Left renal pelvis (tissue), 4 donors: ENCODE measurements around the gene HMX1. TPM values are rescaled to one million over a fixed set of nuclear protein-coding genes. Genes with fewer than 3 reads are reported as not detected.

ENCODE experiments used
- DNase-seq, 4 donors: peaks; one replicate each; pipeline ENCODE4 v3.0.0-alpha.2; 2013; ENCODE audit warnings: low read depth in 4 of 4, low spot score in 3 of 4
- polyA plus RNA-seq, 4 donors: library from polyadenylated mRNA; unstranded; fragments of 120-200 nt; gene quantifications; one replicate each; pipeline ENCODE4 v1.2.1, GENCODE V29; 2013; ENCODE audit not compliant: insufficient read length in 4 of 4

Gene HMX1
- polyA plus RNA-seq, 4 donors, result 0.09 TPM; not detected in 3

GRCh38 chr4:8857766-8858700 is 13.6 kb downstream of the HMX1 start:
- DNase-seq, result no peak

GRCh38 chr4:8856835-8857621 is 14.6 kb downstream of the HMX1 start:
- DNase-seq, result no peak

GRCh38 chr4:8855818-8856245 is 15.8 kb downstream of the HMX1 start:
- DNase-seq, result no peak

GRCh38 chr4:8854931-8855330 is 16.7 kb downstream of the HMX1 start:
- no peak for DNase-seq

GRCh38 chr4:8854016-8854415 is 17.6 kb downstream of the HMX1 start:
- no peak for DNase-seq

GRCh38 chr4:8853249-8853648 is 18.4 kb downstream of the HMX1 start:
- DNase-seq, result no peak

GRCh38 chr4:8852118-8852704 is 19.4 kb downstream of the HMX1 start:
- no peak for DNase-seq

- DNase-seq, result no peak
Measured at GRCh38 chr4:8851321-8852117, 20.1 kb downstream of the HMX1 start.

GRCh38 chr4:8850830-8851188 is 20.8 kb downstream of the HMX1 start:
- no peak for DNase-seq

GRCh38 chr4:8850074-8850829 is 21.4 kb downstream of the HMX1 start:
- DNase-seq, result no peak

GRCh38 chr4:8849266-8850073 is 22.2 kb downstream of the HMX1 start:
- no peak for DNase-seq

GRCh38 chr4:8848507-8849265 is 23.0 kb downstream of the HMX1 start:
- DNase-seq, result no peak

GRCh38 chr4:8847764-8848163 is 23.9 kb downstream of the HMX1 start:
- no peak for DNase-seq

- no peak for DNase-seq
Measured at GRCh38 chr4:8847331-8847730, 24.3 kb downstream of the HMX1 start.

- no peak for DNase-seq
Measured at GRCh38 chr4:8846826-8847225, 24.8 kb downstream of the HMX1 start.

GRCh38 chr4:8846046-8846720 is 25.5 kb downstream of the HMX1 start:
- DNase-seq, result no peak

GRCh38 chr4:8844976-8845690 is 26.5 kb downstream of the HMX1 start:
- no peak for DNase-seq
